ENCODE results near the gene SLC25A21.
"Not testable (repeated sequence)": the region's sequence is repeated elsewhere in the genome, so short reads cannot be mapped to it uniquely, and the experiment has no call there.

Gene SLC25A21

GRCh38 chr14:37181441-37181840 is 9.0 kb upstream of the SLC25A21 start:
- no peaks in the 10 kb centered on the region for H3F3A ChIP-seq (ENCODE audit: control insufficient read depth, insufficient read depth)
- no peak overlapping the region for H3K4me3 ChIP-seq (ENCODE audit: low read length)
- no peaks in the 10 kb centered on the region for H3K36me3 ChIP-seq (ENCODE audit: control insufficient read depth, low read length)
- H3K27ac ChIP-seq (ENCODE audit: low read depth, low read length) = no peak overlapping the region
- no peaks in the 10 kb centered on the region for H3K9me2 ChIP-seq (replicated peaks; ENCODE audit: control insufficient read depth, low read length)
- no peak overlapping the region for H3K4me2 ChIP-seq (ENCODE audit: low read length)
- H3K4me1 ChIP-seq (ENCODE audit: control insufficient read depth, low read length) = no peaks in the 10 kb centered on the region
- no peaks in the 10 kb centered on the region for H4K20me1 ChIP-seq (ENCODE audit: control insufficient read depth, insufficient read depth, low read depth, low read length)
- no peaks in the 10 kb centered on the region for H3K27me3 ChIP-seq (ENCODE audit: control insufficient read depth, low read length)
- TF ChIP-seq EZH2phosphoT487 (IDR thresholded peaks at IDR 0.05; ENCODE audit: borderline replicate concordance, low read length) (no peak), CTCF (IDR thresholded peaks at IDR 0.05; ENCODE audit: low read depth, low read length, poor library complexity, severe bottlenecking) (no peak)
- peaks cover 3% of the 10 kb centered on the region; the same call in 1 of the 2 replicates for H3K9me3 ChIP-seq (ENCODE audit: control insufficient read depth, insufficient read depth, low read length)
- H3K79me2 ChIP-seq (ENCODE audit: control insufficient read depth, low read length) = no peaks in the 10 kb centered on the region

- H3K36me3 ChIP-seq (ENCODE audit: control insufficient read depth, low read length); H3K4me2 ChIP-seq (ENCODE audit: low read length); H3F3A ChIP-seq (ENCODE audit: control insufficient read depth, insufficient read depth); H3K27ac ChIP-seq (ENCODE audit: low read depth, low read length); H4K20me1 ChIP-seq (ENCODE audit: control insufficient read depth, insufficient read depth, low read depth, low read length); H3K9me2 ChIP-seq (replicated peaks; ENCODE audit: control insufficient read depth, low read length); H3K4me1 ChIP-seq (ENCODE audit: control insufficient read depth, low read length); H3K79me2 ChIP-seq (ENCODE audit: control insufficient read depth, low read length); H3K9me3 ChIP-seq (ENCODE audit: control insufficient read depth, insufficient read depth, low read length); H3K27me3 ChIP-seq (ENCODE audit: control insufficient read depth, low read length); H3K4me3 ChIP-seq (ENCODE audit: low read length): not testable (repeated sequence)
These were observed 8.5 kb upstream of the SLC25A21 start for GRCh38 chr14:37180886-37181285.

GRCh38 chr14:37179896-37180502 is 7.6 kb upstream of the SLC25A21 start:
- no peaks in the 10 kb centered on the region for H3F3A ChIP-seq (ENCODE audit: control insufficient read depth, insufficient read depth)

More at GRCh38 chr14:37179896-37180502, 7.6 kb upstream of the SLC25A21 start:
- Histone ChIP-seq H3K9me2 (replicated peaks; ENCODE audit: control insufficient read depth, low read length) (no peaks in the 10 kb centered on the region), H3K27ac (ENCODE audit: low read depth, low read length) (no peak overlapping the region), H3K4me3 (ENCODE audit: low read length) (no peak overlapping the region), H3K27me3 (ENCODE audit: control insufficient read depth, low read length) (no peaks in the 10 kb centered on the region), H4K20me1 (ENCODE audit: control insufficient read depth, insufficient read depth, low read depth, low read length) (no peaks in the 10 kb centered on the region), H3K79me2 (ENCODE audit: control insufficient read depth, low read length) (no peaks in the 10 kb centered on the region), H3K36me3 (ENCODE audit: control insufficient read depth, low read length) (no peaks in the 10 kb centered on the region), H3K9me3 (ENCODE audit: control insufficient read depth, insufficient read depth, low read length) (peaks cover 3% of the 10 kb centered on the region; the same call in 1 of the 2 replicates), H3K4me2 (ENCODE audit: low read length) (no peak overlapping the region), H3K4me1 (ENCODE audit: control insufficient read depth, low read length) (no peaks in the 10 kb centered on the region)
- TF ChIP-seq CTCF (IDR thresholded peaks at IDR 0.05; ENCODE audit: low read depth, low read length, poor library complexity, severe bottlenecking) = no peak

Data from DOHH2 (cell line).